Activated T-helper 1 cell treated with anti-CD3 and anti-CD28 coated beads, Interleukin-12 subunit alpha, Interleukin-12 subunit beta, Interleukin-2, Interleukin-4 antibody, amounts not matched to agents 30 ng/mL and 10 ng/mL and 1 ng/mL, durations not matched to agents 14 hours and 24 hours and 36 hours (primary cell): ENCODE results near the gene TMEM131. TPM values are rescaled to one million over a fixed set of nuclear protein-coding genes. Genes with fewer than 3 reads are reported as not detected.
A peak's percentile ranks its signal among the peaks of the same experiment; 100 is the strongest.

Experiments used
- DNase-seq: peaks from one replicate; pipeline ENCODE4 v3.0.0; 2021; ENCODE audit warnings: low spot score
- H3K27ac Mint-ChIP-seq: one replicate; pipeline ENCODE4 v1.8.0; 2021; ENCODE audit warnings: mild to moderate bottlenecking, mixed read lengths
- H3K27me3 Mint-ChIP-seq: one replicate; pipeline ENCODE4 v1.8.0; 2022; ENCODE audit warnings: mild to moderate bottlenecking, moderate library complexity, mixed read lengths; ENCODE audit not compliant: insufficient read depth
- H3K36me3 Mint-ChIP-seq: one replicate; pipeline ENCODE4 v1.8.0; 2021; ENCODE audit warnings: low read depth, mixed read lengths
- H3K4me1 Mint-ChIP-seq: one replicate; pipeline ENCODE4 v1.8.0; 2021; ENCODE audit warnings: low read depth, mixed read lengths
- H3K4me3 Mint-ChIP-seq: one replicate; pipeline ENCODE4 v1.8.0; 2021; ENCODE audit warnings: mild to moderate bottlenecking, moderate library complexity, mixed read lengths
- H3K9me3 Mint-ChIP-seq: one replicate; pipeline ENCODE4 v1.8.0; 2021; ENCODE audit warnings: mixed read lengths
- intact Hi-C: fragments of 100-400 bp; cut with micrococcal nuclease; formaldehyde crosslinking; loops from one replicate; pipeline ENCODE4 v1.15.1; 2024
- total RNA-seq: library from RNA; stranded (reverse); gene quantifications from 2 replicates; pipeline ENCODE4 v1.2.3, GENCODE V29; 2022

The TMEM131 gene
- total RNA-seq, 1 donor from 2014 or later, result 36.5 TPM

DNA sequence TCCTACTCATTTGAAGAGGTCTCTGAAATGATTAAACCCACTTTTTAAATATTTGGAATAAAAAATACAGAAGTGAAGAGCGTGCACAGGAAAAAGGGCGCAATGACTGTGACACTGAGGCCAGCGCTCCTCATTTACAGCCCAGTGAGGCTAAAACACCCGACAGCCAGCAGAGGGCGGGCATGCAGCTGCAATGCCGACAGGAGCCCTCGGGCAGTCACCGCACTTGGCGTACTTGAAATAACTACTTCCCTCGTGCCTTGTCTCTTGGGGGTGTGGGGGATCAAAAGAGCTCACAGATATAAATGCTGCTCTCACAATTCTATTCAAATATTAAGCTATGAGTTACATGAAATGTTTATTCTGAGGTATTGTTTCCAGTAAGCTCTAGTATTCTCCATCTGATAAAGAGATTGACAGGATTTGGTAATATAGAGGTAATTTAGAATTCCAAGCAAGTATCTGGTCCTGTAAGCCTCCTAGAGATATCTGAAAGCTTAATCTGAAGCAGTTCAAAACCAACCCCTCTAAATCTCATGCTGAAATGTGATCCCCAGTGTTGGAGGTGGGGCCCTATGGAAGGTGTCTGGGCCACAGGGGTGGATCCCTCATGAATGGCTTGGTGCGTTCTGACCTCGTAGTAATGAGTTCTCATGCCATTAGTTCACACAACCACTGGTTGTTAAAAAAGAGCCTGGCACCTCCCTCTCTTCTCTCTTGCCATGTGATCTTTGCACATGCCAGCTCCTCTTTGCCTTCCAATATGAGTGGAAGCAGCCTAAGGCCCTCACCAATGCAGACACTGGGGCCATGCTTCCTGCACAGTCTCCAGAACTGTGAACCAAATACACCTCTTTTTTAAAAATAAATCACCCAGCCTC lies 188.8 kb downstream of the TMEM131 start:
- Mint-ChIP-seq H3K4me1 (no peaks in the 10 kb centered on the region), H3K27me3 (no peaks in the 10 kb centered on the region), H3K27ac (no peak overlapping the region), H3K4me3 (no peak overlapping the region), H3K36me3 (peaks cover 22% of the 10 kb centered on the region), H3K9me3 (no peaks in the 10 kb centered on the region)
- intact Hi-C loops, result loop anchor here (1.0 to 10.0 kb wide), 7 partner anchors 188 to 578 kb away; partner anchors contain the start of genes TMEM131 and VWA3B
- DNase-seq, result peak; percentile 57

DNA sequence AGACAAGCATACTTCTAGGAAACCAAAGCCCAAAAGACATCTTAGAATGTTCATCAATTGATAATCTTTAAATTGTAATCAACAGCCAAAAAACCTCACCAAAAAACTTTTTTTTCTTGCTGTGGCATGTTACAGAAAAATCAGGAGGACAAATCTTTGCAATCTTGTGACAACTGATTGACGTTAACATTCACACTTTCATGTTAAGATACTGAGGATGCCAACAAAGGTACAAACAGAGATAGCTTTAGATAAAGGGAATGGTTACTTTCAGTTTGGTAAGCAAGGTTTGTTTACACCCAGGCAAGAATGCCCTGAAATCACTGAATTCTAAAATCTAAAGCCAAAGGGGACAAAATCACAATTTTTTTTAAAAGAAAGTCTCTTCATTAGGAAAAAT lies 190.0 kb downstream of the TMEM131 start:
- no peak for DNase-seq
- Mint-ChIP-seq H3K9me3 (no peaks in the 10 kb centered on the region), H3K4me1 (no peaks in the 10 kb centered on the region), H3K36me3 (peaks cover 17% of the 10 kb centered on the region), H3K27ac (no peak overlapping the region), H3K4me3 (no peak overlapping the region), H3K27me3 (no peaks in the 10 kb centered on the region)
- intact Hi-C loops, result loop anchor here (1.0 to 10.0 kb wide), 7 partner anchors 190 to 580 kb away; partner anchors contain the start of genes TMEM131 and VWA3B

DNA sequence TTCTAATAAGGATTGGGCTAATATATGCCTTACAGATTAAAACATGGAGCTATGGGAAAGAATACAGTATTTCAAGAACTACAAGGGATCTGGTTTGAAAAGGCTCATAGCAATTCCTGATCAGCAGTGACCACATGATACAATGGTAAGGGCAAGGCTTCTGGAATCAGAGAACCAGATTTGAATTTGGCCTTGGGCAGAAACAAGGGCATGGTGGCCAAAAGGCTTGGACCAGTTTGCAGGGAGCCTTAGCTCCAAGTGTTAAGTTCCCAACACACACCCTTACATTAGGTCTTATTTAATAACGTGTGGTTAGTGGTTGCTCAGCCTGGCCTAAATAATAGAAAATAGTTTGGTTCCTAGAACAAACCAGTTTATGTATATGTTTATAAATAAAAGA lies 194.7 kb downstream of the TMEM131 start:
- DNase-seq, result no peak
- Mint-ChIP-seq H3K36me3 (peaks cover 23% of the 10 kb centered on the region), H3K9me3 (no peaks in the 10 kb centered on the region), H3K27me3 (no peaks in the 10 kb centered on the region), H3K4me3 (no peak overlapping the region), H3K27ac (no peak overlapping the region), H3K4me1 (no peaks in the 10 kb centered on the region)
- intact Hi-C loops, result loop anchor here (10.0 kb wide), 1 partner anchor 314 kb away; no protein-coding TSS in a partner anchor

DNA sequence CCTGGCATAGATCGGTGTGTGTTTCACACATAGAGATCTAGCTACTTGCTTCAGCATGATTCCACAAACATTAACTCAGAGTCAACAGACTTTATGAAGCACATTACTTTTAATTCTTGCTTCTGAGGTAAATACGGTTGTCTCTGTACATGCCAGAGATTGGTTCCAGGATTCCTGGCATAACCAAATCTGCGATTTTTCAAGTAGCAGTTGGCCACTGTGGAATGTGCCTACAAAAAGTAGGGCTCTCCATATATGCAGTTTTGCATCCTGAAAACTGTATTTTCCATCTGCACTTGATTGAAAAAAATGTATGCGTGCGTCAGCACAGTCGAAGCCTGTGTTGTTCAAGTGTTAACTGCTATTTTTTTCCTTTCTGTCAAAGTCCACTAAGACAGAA lies 197.3 kb downstream of the TMEM131 start:
- Mint-ChIP-seq H3K9me3 (no peaks in the 10 kb centered on the region), H3K36me3 (peaks cover 13% of the 10 kb centered on the region), H3K4me1 (no peaks in the 10 kb centered on the region), H3K4me3 (no peak overlapping the region), H3K27me3 (no peaks in the 10 kb centered on the region), H3K27ac (no peak overlapping the region)
- intact Hi-C loops, result no loop called here
- DNase-seq, result no peak

DNA sequence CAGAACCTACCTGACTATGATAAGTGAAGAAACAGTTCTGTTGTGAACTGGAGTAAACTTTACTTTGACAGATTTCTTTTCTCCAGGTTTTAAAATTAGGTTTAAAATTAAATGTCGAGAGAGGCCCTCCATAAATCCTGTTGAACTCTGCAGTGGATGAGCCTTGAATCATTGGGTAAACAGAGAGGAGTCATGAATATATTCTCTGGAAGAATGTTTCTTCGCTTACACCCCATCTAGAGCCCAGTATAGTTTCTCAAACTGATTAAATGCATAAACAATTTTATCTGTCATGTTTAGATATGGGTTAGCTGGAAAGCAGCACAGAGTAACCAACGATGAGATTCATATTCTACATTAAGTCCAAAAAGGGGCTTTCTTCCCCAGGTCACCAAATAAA lies 198.4 kb downstream of the TMEM131 start:
- Mint-ChIP-seq H3K27me3 (no peaks in the 10 kb centered on the region), H3K4me1 (no peaks in the 10 kb centered on the region), H3K36me3 (peaks cover 18% of the 10 kb centered on the region), H3K27ac (no peak overlapping the region), H3K4me3 (no peak overlapping the region), H3K9me3 (no peaks in the 10 kb centered on the region)
- no peak for DNase-seq
- intact Hi-C loops, result no loop called here

DNA sequence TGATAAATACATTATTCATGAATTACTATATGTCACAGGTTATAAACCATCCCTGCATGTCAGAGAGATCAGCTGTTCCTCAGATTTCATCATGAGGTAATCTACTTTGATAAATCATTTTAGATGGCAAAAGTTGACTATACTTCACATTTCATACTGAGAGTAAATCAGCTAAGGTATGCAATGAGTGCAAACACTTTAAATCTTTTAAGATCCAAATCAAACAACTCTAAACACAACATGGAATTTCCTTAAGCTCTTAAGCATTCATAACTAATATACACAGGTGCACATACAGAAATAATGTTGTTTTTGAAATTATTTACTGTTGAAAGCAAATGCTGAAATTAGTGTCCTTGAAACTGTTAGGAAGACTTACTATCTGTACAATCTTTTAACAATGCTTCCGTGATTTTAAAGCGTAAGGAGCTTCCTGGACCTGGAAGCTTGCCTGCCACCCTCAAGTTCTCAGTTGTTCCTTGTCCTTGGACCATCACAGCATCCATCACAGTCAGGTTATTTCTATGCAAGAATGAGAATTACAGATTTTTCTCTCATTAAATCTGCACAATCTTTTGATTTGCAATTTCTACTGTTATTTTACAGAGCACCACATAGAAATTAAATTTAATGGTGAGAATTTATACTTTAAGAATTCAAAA lies 199.2 kb downstream of the TMEM131 start:
- intact Hi-C loops, result no loop called here
- Mint-ChIP-seq H3K9me3 (no peaks in the 10 kb centered on the region), H3K36me3 (peaks cover 17% of the 10 kb centered on the region), H3K4me3 (no peak overlapping the region), H3K27me3 (no peaks in the 10 kb centered on the region), H3K27ac (no peak overlapping the region), H3K4me1 (no peaks in the 10 kb centered on the region)
- no peak for DNase-seq

DNA sequence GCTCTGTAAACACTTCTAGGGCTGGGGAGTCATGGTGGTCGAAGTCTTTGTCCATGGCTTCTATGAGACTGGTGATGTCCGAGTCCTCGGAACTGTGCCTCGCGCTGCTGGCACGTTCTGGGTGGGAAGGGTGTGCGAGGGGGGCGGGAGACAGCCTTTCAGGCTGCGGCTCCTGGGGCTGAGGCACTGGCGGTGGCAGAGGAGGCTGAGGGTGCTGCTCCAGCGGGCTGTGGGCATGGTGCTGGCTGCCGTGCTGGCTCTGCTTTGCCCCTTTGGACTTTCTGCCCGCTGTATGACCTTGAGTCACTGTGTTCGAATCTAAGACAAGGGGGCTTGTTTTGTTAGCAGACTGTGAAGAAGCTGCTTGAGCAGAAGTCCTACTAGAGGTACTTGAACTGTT lies 203.3 kb downstream of the TMEM131 start:
- intact Hi-C loops, result no loop called here
- Mint-ChIP-seq H3K4me3 (no peak overlapping the region), H3K36me3 (peaks cover 17% of the 10 kb centered on the region), H3K27me3 (no peaks in the 10 kb centered on the region), H3K4me1 (no peaks in the 10 kb centered on the region), H3K9me3 (no peaks in the 10 kb centered on the region), H3K27ac (no peak overlapping the region)
- no peak for DNase-seq

DNA sequence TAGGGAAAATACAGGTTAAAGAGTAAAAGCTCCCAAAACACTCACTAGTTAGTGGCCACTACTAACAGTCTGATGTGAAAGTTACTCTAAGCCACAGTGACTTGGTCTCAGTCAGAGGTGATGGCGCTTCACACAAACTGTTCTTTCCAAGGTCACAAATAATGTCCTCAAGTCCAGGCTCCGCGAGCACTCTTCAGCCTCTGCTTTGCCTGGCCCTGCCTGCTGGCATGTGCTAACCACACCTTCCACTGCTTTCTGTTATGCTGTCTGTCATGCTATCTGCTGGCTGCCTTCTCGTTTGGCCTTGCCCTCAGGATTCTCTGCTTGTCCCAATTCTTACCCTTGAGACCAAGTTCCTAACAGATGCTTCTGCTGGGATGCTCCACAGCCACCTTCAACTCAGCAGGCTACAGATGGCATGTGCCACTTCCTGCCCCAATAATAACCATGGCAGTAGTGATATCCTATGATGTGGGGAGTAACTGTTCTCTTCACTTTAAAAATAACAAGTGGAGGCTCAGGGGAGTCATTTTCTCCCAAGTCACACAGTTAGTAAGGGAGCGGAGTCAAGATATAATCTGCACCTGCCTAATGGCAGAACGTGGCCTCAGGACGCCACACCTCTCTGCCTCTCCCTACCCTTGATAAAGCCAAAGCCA lies 206.6 kb downstream of the TMEM131 start:
- DNase-seq, result no peak
- Mint-ChIP-seq H3K27ac (no peak overlapping the region), H3K4me1 (no peaks in the 10 kb centered on the region), H3K36me3 (peaks cover 20% of the 10 kb centered on the region), H3K4me3 (no peak overlapping the region), H3K27me3 (no peaks in the 10 kb centered on the region), H3K9me3 (no peaks in the 10 kb centered on the region)
- intact Hi-C loops, result no loop called here

DNA sequence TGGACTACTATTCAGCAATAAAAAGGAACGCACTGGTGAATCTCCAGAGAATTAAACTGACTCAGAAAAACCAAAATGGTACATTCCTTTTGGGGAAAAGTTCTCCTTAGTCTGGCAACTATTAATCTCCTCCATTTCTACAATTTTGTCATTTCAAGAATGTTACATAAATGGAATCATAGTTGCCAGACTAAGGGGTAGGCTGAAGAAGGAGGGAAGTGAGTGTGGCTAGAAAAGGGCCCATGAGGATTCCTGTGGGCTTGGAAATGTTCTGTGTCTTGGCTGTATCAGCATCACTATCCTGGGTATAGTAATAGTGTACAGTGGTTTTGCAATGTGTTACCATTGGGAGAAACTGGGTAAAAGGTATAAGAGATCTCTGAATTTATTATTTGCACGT lies 209.9 kb downstream of the TMEM131 start:
- Mint-ChIP-seq H3K4me1 (no peaks in the 10 kb centered on the region), H3K9me3 (no peaks in the 10 kb centered on the region)
- intact Hi-C loops, result no loop called here

DNA sequence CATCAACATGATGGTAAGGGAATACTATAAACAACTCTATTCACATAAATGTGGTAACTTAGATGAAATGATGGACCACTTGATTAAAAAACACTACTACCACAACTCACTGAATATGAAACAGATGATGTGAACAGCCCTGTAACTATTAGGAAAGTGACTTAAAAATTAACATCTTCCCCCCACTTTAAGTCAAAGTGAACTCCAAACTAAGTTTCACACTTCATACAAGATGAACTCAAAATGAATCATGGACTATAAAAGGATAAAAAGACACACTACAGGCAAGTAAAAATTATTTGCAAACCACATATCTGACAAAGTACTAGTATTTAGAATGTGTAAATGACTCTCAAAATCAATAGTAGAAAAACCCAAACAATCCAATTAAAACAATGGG lies 210.8 kb downstream of the TMEM131 start:
- Mint-ChIP-seq H3K9me3 (no peaks in the 10 kb centered on the region), H3K4me1 (no peaks in the 10 kb centered on the region), H3K27me3 (no peaks in the 10 kb centered on the region), H3K4me3 (no peak overlapping the region), H3K27ac (no peak overlapping the region), H3K36me3 (peaks cover 13% of the 10 kb centered on the region)
- no peak for DNase-seq
- intact Hi-C loops, result no loop called here

More for the DNA sequence above, 209.9 kb downstream of the TMEM131 start:
- Mint-ChIP-seq H3K36me3 (peaks cover 13% of the 10 kb centered on the region), H3K27ac (no peak overlapping the region), H3K27me3 (no peaks in the 10 kb centered on the region), H3K4me3 (no peak overlapping the region)
- no peak for DNase-seq

DNA sequence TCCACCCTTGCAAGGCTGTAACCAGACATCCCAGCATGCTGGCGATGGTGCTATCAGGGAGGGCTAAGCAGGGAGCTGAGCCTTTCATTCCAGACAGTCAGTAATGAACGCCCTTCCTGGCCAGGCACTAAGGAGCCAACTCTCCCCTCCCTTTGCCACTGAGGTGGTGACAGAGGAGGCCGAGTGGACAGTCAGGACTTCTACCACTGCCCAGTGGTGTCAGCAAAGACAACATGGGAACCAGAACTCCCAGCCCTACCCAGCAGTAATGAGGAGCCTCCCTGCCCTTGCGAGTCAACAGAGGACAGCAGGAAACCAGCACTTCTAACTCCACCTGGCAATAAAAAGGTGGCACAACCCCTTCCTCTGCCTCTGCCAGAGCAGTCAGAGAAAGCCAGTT lies 213.8 kb downstream of the TMEM131 start:
- no peaks in the 10 kb centered on the region for H3K27me3 Mint-ChIP-seq
- no peaks in the 10 kb centered on the region for H3K9me3 Mint-ChIP-seq
- no peaks in the 10 kb centered on the region for H3K4me1 Mint-ChIP-seq
- no peak overlapping the region for H3K4me3 Mint-ChIP-seq
- H3K36me3 Mint-ChIP-seq, result peaks cover 11% of the 10 kb centered on the region
- no peak overlapping the region for H3K27ac Mint-ChIP-seq
- intact Hi-C loops, result no loop called here
- no peak for DNase-seq

DNA sequence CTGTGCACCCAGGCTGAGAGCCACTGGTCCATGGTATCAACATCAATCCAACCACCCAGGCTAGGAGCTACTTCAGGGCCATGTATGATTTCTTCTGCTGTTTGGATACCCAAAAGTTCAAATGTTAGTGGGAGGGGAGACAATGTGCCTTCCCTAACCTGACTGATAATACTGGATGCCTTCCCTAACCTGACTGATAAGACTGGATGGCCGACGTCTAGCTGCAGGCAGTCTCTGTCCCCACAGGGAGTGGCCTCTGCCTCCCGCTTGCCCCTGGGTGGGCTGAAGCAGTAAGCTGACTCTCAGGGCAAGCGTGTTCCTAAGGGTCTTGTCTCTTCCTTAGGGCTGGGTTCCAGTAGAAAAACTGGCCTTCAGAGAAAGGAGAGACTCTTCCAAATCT lies 216.6 kb downstream of the TMEM131 start:
- DNase-seq, result no peak
- Mint-ChIP-seq H3K9me3 (no peaks in the 10 kb centered on the region), H3K4me3 (no peak overlapping the region), H3K4me1 (peaks cover 7% of the 10 kb centered on the region), H3K27ac (no peak overlapping the region), H3K27me3 (no peaks in the 10 kb centered on the region), H3K36me3 (peaks cover 25% of the 10 kb centered on the region)
- intact Hi-C loops, result no loop called here

DNA sequence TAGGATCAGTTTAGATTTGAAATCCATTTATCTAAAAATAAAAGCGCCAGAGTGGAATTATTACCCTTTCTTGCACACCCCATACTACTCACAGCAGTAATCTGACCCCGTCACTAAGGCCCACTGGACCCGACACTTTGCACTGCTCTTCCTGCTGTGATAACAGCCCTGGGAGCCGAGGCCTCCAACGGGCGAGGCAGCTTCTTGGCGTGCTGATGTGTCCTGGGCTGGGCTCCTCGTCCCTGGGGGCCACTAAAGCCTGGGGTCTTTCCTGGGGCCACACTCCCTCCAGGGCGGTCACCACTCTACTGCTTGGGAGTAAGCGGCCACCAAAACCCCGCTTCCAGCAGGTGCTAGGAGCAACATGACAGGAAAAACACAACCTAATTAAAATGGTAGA lies 220.7 kb downstream of the TMEM131 start:
- H3K9me3 Mint-ChIP-seq, result no peaks in the 10 kb centered on the region
- peaks cover 10% of the 10 kb centered on the region for H3K4me1 Mint-ChIP-seq
- intact Hi-C loops, result no loop called here
- DNase-seq, result no peak
- H3K4me3 Mint-ChIP-seq, result no peak overlapping the region
- peaks cover 35% of the 10 kb centered on the region for H3K36me3 Mint-ChIP-seq
- H3K27ac Mint-ChIP-seq, result no peak overlapping the region
- no peaks in the 10 kb centered on the region for H3K27me3 Mint-ChIP-seq
